Measurements from ENCODE around the gene BMP2K.

GRCh38 chr4:78937837-78938236 is 161.7 kb downstream of the BMP2K start:
- TF ChIP-seq CTCF (IDR thresholded peaks at IDR 0.05) (no peak), POLR2A (IDR thresholded peaks at IDR 0.05) (no peak)
